ENCODE measurements around the gene TMEM208. TPM values are rescaled to one million over a fixed set of nuclear protein-coding genes. Genes with fewer than 3 reads are reported as not detected.

Gene TMEM208
- total and polyA plus RNA-seq, 4 donors, result 22.3 to 140 (median 70.2) TPM

- DNase-seq (ENCODE audit: low spot score), result no peak
- Histone ChIP-seq H3K9me3 (ENCODE audit: control insufficient read depth in 4 of 4, low read length in 3 of 4) (no peaks in the 10 kb centered on the region), H3K9ac (ENCODE audit: low read depth in 1 of 2, low read length in 2 of 2) (no peak overlapping the region), H3K27ac (ENCODE audit: low read depth in 1 of 2, low read length in 2 of 2) (no peak overlapping the region), H3K36me3 (ENCODE audit: control insufficient read depth in 4 of 4, insufficient read depth in 3 of 4, low read depth in 1 of 4, low read length in 3 of 4) (no peaks in the 10 kb centered on the region), H3K4me3 (ENCODE audit: low read depth in 1 of 3, low read length in 3 of 3) (no peak overlapping the region), H3K27me3 (ENCODE audit: control insufficient read depth in 4 of 4, insufficient read depth in 4 of 4, low read length in 3 of 4) (no peaks in the 10 kb centered on the region), H3K4me1 (ENCODE audit: control insufficient read depth in 4 of 4, insufficient read depth in 4 of 4, low read length in 3 of 4) (peaks cover 9 to 34% (median 24%) of the 10 kb centered on the region in 4 donors)
- TF ChIP-seq TAF1 (conservative IDR thresholded peaks at IDR 0.05) (no peak), RAD21 (IDR thresholded peaks at IDR 0.05) (no peak), ATF3 (IDR thresholded peaks at IDR 0.05) (no peak), NR2F2 (IDR thresholded peaks at IDR 0.05) (no peak), RXRA (IDR thresholded peaks at IDR 0.05) (no peak), REST (IDR thresholded peaks at IDR 0.05) (no peak), JUND (IDR thresholded peaks at IDR 0.05) (no peak), MAX (IDR thresholded peaks at IDR 0.05) (no peak), YY1 (IDR thresholded peaks at IDR 0.05) (no peak), CTCF (IDR thresholded peaks at IDR 0.05; ENCODE audit: low read depth, low read length, missing input control) (no peak), HNF4G (IDR thresholded peaks at IDR 0.05) (no peak), SP1 (IDR thresholded peaks at IDR 0.05) (no peak), HNF4A (conservative IDR thresholded peaks at IDR 0.05) (no peak), FOXA1 (IDR thresholded peaks at IDR 0.05) (no peak), GABPA (IDR thresholded peaks at IDR 0.05 in 1 of 2, conservative IDR thresholded peaks at IDR 0.05 in 1 of 2) (no peak), FOXA2 (IDR thresholded peaks at IDR 0.05) (no peak)
- TF ChIP-seq, protein P1, sequence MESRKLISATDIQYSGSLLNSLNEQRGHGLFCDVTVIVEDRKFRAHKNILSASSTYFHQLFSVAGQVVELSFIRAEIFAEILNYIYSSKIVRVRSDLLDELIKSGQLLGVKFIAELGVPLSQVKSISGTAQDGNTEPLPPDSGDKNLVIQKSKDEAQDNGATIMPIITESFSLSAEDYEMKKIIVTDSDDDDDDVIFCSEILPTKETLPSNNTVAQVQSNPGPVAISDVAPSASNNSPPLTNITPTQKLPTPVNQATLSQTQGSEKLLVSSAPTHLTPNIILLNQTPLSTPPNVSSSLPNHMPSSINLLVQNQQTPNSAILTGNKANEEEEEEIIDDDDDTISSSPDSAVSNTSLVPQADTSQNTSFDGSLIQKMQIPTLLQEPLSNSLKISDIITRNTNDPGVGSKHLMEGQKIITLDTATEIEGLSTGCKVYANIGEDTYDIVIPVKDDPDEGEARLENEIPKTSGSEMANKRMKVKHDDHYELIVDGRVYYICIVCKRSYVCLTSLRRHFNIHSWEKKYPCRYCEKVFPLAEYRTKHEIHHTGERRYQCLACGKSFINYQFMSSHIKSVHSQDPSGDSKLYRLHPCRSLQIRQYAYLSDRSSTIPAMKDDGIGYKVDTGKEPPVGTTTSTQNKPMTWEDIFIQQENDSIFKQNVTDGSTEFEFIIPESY (IDR thresholded peaks at IDR 0.05), result no peak
- WGBS, result 90% methylated on average over 26 of the region's 26 CpGs
Measured at GRCh38 chr16:67187175-67187890, 39.6 kb upstream of the TMEM208 start.
